ENCODE measurements around the gene HGS. TPM values are rescaled to one million over a fixed set of nuclear protein-coding genes. Genes with fewer than 3 reads are reported as not detected.
A peak's percentile ranks its signal among the peaks of the same experiment; 100 is the strongest.

HGS gene
- total and polyA plus RNA-seq, 2 of the 4 experiments (the other 2 are of a cell fraction), result 52.5 to 137 TPM

DNA sequence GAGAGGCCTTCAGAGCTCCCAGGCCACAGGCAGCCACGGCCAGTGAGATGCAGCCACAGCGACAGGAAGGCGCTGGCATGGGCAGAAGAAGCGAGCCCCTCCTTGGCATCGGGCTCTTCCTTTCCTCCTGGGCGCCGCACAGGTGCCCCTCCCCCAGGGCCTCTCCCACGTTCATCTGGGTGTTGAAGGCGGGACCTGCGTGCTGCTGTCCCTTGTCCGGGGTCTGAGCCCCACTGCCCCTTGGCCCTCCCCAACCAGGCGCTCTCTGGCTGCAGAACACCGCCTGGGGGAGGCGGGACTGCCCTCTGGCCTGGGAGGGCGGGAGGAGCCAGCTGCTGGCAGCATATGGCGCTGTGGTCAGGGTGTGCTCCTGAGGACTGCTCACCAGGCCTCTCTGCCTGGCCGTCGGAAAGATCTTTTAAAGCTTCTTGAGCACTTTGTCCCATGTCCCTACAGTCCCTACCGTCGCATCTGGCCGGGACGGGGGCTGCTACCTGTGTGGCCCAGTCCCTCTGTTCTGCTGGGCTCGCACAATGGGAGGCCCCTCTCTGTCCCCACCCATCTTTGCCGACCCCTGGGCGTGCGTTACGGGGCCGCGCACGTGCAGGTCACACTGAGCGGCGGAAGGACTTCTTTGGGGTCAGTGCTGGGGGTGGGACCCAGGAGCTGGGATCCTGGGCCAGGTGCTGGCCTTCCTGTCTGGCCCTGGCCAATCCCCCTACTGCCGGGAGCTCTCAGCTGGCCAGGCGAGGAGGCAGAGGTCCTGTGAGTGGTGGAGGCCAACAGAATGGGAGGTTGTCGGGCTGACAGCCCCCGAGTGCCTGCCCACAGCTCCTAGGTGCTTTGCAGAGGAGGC lies 30.0 kb downstream of the HGS start:
- WGBS, 2 experiments (ENCODE audit: extremely low coverage in 2 of 2, insufficient read length in 1 of 2), result 73% methylated on average over 2 of the region's 36 CpGs; no CpG with 5 or more reads in 1 of the 2 experiments
- Histone ChIP-seq H2BK5ac (ENCODE audit: low read depth, low read length, poor library complexity, severe bottlenecking) (no peak overlapping the region), H3K56ac (ENCODE audit: extremely low read depth, insufficient read depth, low read length) (no peak overlapping the region), H3K4me3 (ENCODE audit: insufficient read depth, low read depth, low read length) (no peak overlapping the region), H3K9ac (ENCODE audit: low read depth, low read length) (no peak overlapping the region), H2AK5ac (ENCODE audit: low read depth, low read length) (no peak overlapping the region), H4K8ac (ENCODE audit: low read depth in 2 of 2, low read length in 2 of 2) (no peak overlapping the region), H3K14ac (replicated peaks; ENCODE audit: low read depth, low read length) (no peak overlapping the region), H2BK15ac (ENCODE audit: low read depth, low read length) (no peak overlapping the region), H2BK120ac (ENCODE audit: low read depth, low read length) (no peak overlapping the region), H4K91ac (ENCODE audit: insufficient read depth, low read depth, low read length) (no peak overlapping the region), H3K4me1 (ENCODE audit: control insufficient read depth, insufficient read depth, low read length) (peaks cover 18% of the 10 kb centered on the region), H3K9me3 (ENCODE audit: control insufficient read depth, insufficient read depth, low read length) (no peaks in the 10 kb centered on the region), H3K27me3 (ENCODE audit: control insufficient read depth, insufficient read depth, low read length) (no peaks in the 10 kb centered on the region), H2BK20ac (ENCODE audit: low read depth, low read length) (no peak overlapping the region), H2AK9ac (replicated peaks; ENCODE audit: low read depth, low read length, poor library complexity) (peak overlapping the region; percentile 75), H3K23ac (ENCODE audit: low read depth, low read length) (no peak overlapping the region), H4K20me1 (ENCODE audit: insufficient read depth, low read length) (no peaks in the 10 kb centered on the region; the same call in 1 of the 2 replicates), H3K18ac (ENCODE audit: low read depth, low read length) (no peak overlapping the region), H3K27ac (ENCODE audit: insufficient read depth, low read length) (no peak overlapping the region), H4K5ac (ENCODE audit: low read depth, low read length) (no peak overlapping the region), H2AFZ (replicated peaks; ENCODE audit: low read length, poor library complexity) (no peak overlapping the region), H3K36me3 (ENCODE audit: control insufficient read depth, insufficient read depth, low read length) (peaks cover 1% of the 10 kb centered on the region; the same call in 1 of the 2 replicates), H3K79me1 (ENCODE audit: low read depth in 1 of 2, low read length in 2 of 2) (peaks cover 14 to 30% of the 10 kb centered on the region in 2 experiments), H3K4ac (ENCODE audit: low read depth, low read length) (no peak overlapping the region), H3K9me1 (ENCODE audit: insufficient read depth, low read length) (peaks cover 8% of the 10 kb centered on the region), H3K4me2 (ENCODE audit: low read depth, low read length) (no peak overlapping the region)
- CTCF ChIA-PET, result no interaction called here
- dilution Hi-C loops (cut with HindIII; ENCODE audit: low sequenced_read_pairs, unreplicated experiment), result no loop called here
- in situ Hi-C loops (cut with MboI; ENCODE audit: low sequenced_read_pairs), result no loop called here
- DNase-seq, result no peak
- ATAC-seq (ENCODE audit: low read depth), result no peak
- POLR2A ChIA-PET (ENCODE audit: unreplicated experiment), result no interaction called here
- BruUV-seq (replicated peaks), result no TSS peak
- intact Hi-C loops (cut with micrococcal nuclease), result no loop called here
- TF ChIP-seq SMC3 (IDR thresholded peaks at IDR 0.05; ENCODE audit: low read depth, low read length) (no peak), CHD1 (IDR thresholded peaks at IDR 0.05; ENCODE audit: low read depth, low read length) (no peak), CEBPB (IDR thresholded peaks at IDR 0.05; ENCODE audit: low read depth, low read length) (no peak), MAZ (IDR thresholded peaks at IDR 0.05; ENCODE audit: borderline replicate concordance, low read depth, low read length) (no peak), BHLHE40 (IDR thresholded peaks at IDR 0.05; ENCODE audit: low read depth, low read length) (no peak), POLR2A (IDR thresholded peaks at IDR 0.05; ENCODE audit: low read depth, low read length) (no peak), RAD21 (IDR thresholded peaks at IDR 0.05; ENCODE audit: low read length) (no peak), RFX5 (IDR thresholded peaks at IDR 0.05; ENCODE audit: low read depth, low read length) (no peak), NFE2L2 (IDR thresholded peaks at IDR 0.05; ENCODE audit: low read depth, low read length) (no peak), RCOR1 (IDR thresholded peaks at IDR 0.05; ENCODE audit: insufficient replicate concordance, low read length) (no peak), FOS (IDR thresholded peaks at IDR 0.05; ENCODE audit: low read depth, low read length) (no peak), MAFK (IDR thresholded peaks at IDR 0.05; ENCODE audit: low read depth, low read length) (no peak), MXI1 (IDR thresholded peaks at IDR 0.05; ENCODE audit: borderline replicate concordance, low read depth, low read length) (no peak)
- TF ChIP-seq, protein P1, sequence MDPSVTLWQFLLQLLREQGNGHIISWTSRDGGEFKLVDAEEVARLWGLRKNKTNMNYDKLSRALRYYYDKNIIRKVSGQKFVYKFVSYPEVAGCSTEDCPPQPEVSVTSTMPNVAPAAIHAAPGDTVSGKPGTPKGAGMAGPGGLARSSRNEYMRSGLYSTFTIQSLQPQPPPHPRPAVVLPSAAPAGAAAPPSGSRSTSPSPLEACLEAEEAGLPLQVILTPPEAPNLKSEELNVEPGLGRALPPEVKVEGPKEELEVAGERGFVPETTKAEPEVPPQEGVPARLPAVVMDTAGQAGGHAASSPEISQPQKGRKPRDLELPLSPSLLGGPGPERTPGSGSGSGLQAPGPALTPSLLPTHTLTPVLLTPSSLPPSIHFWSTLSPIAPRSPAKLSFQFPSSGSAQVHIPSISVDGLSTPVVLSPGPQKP (IDR thresholded peaks at IDR 0.05; ENCODE audit: borderline replicate concordance, low read depth, low read length), result no peak
- TF ChIP-seq, protein P2, sequence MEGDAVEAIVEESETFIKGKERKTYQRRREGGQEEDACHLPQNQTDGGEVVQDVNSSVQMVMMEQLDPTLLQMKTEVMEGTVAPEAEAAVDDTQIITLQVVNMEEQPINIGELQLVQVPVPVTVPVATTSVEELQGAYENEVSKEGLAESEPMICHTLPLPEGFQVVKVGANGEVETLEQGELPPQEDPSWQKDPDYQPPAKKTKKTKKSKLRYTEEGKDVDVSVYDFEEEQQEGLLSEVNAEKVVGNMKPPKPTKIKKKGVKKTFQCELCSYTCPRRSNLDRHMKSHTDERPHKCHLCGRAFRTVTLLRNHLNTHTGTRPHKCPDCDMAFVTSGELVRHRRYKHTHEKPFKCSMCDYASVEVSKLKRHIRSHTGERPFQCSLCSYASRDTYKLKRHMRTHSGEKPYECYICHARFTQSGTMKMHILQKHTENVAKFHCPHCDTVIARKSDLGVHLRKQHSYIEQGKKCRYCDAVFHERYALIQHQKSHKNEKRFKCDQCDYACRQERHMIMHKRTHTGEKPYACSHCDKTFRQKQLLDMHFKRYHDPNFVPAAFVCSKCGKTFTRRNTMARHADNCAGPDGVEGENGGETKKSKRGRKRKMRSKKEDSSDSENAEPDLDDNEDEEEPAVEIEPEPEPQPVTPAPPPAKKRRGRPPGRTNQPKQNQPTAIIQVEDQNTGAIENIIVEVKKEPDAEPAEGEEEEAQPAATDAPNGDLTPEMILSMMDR (conservative IDR thresholded peaks at IDR 0.05; ENCODE audit: low read depth, low read length), result no peak
